Neural cell (in vitro differentiated cells): ENCODE data around the gene CAMK1D. TPM values are rescaled to one million over a fixed set of nuclear protein-coding genes. Genes with fewer than 3 reads are reported as not detected.

ENCODE experiments used
- H2AFZ ChIP-seq: fragments of 200-600, 300-800 bp; sonication (generic), shearing (Covaris generic); 2 replicates; pipeline ENCODE4 v1.6.0; 2014; ENCODE audit warnings: low read depth, mild to moderate bottlenecking, antibody characterized with exemption, low read length, moderate library complexity
- H3F3A ChIP-seq: fragments of 200-600 bp; shearing (Covaris generic); 2 replicates; pipeline ENCODE4 v1.6.1; 2016; ENCODE audit warnings: mild to moderate bottlenecking, moderate library complexity, mixed read lengths, antibody characterized with exemption, low read length; ENCODE audit not compliant: insufficient read depth, poor library complexity, severe bottlenecking
- H3K27ac ChIP-seq: fragments of 200-600, 300-800 bp; sonication (generic), shearing (Covaris generic); 2 replicates; pipeline ENCODE4 v1.5.1; 2014; ENCODE audit warnings: mild to moderate bottlenecking, low read length, moderate library complexity
- H3K27me3 ChIP-seq: fragments of 300-800, 200-600 bp; sonication (generic), shearing (Covaris generic); 2 replicates; pipeline ENCODE4 v1.6.0; 2014; ENCODE audit warnings: mild to moderate bottlenecking, low read depth, low read length, moderate library complexity; ENCODE audit not compliant: insufficient read depth
- H3K36me3 ChIP-seq: fragments of 300-800, 200-600 bp; sonication (generic), shearing (Covaris generic); 2 replicates; pipeline ENCODE4 v1.5.1; 2014; ENCODE audit warnings: mild to moderate bottlenecking, antibody characterized with exemption, low read length, moderate library complexity; ENCODE audit not compliant: insufficient read depth
- H3K4me2 ChIP-seq: fragments of 300-800, 200-600 bp; sonication (generic), shearing (Covaris generic); 2 replicates; pipeline ENCODE4 v1.6.0; 2014; ENCODE audit warnings: mild to moderate bottlenecking, low read length
- H3K4me3 ChIP-seq: fragments of 300-800, 200-600 bp; sonication (generic), shearing (Covaris generic); 2 replicates; pipeline ENCODE4 v1.5.1; 2014; ENCODE audit warnings: mild to moderate bottlenecking, low read length, moderate library complexity
- H3K79me2 ChIP-seq: fragments of 200-600 bp; shearing (Covaris generic); replicated peaks from 2 replicates; pipeline ENCODE4 v1.6.0; 2014; ENCODE audit warnings: mild to moderate bottlenecking, low read length, moderate library complexity; ENCODE audit not compliant: insufficient read depth
- H3K9ac ChIP-seq: fragments of 300-800, 200-600 bp; sonication (generic), shearing (Covaris generic); 2 replicates; pipeline ENCODE4 v1.6.1; 2016; ENCODE audit warnings: mild to moderate bottlenecking, low read length, mixed read lengths
- H3K9me2 ChIP-seq: fragments of 200-600 bp; shearing (Covaris generic); 2 replicates; pipeline ENCODE4 v1.6.1; 2016; ENCODE audit warnings: mild to moderate bottlenecking, low read length, mixed read lengths; ENCODE audit not compliant: insufficient read depth
- H3K9me3 ChIP-seq: fragments of 200-600, 300-800 bp; sonication (generic), shearing (Covaris generic); 2 replicates; pipeline ENCODE4 v1.6.1; 2016; ENCODE audit warnings: mild to moderate bottlenecking, mixed run types, low read length, moderate library complexity, mixed read lengths
- H4K20me1 ChIP-seq: fragments of 200-600 bp; shearing (Covaris generic); 2 replicates; pipeline ENCODE4 v1.6.1; 2016; ENCODE audit warnings: mild to moderate bottlenecking, mixed run types; ENCODE audit not compliant: insufficient read depth
- EP300 ChIP-seq: fragments of 450-650 bp; conservative IDR thresholded peaks from 2 replicates; pipeline ENCODE4 v1.6.1; 2014; ENCODE audit warnings: antibody characterized with exemption, mild to moderate bottlenecking, moderate library complexity; ENCODE audit not compliant: poor library complexity, severe bottlenecking
- EZH2 ChIP-seq: fragments of 200-600, 300-800 bp; shearing (Covaris generic), sonication (generic); IDR thresholded peaks from 2 replicates; pipeline ENCODE4 v1.6.1; 2014; ENCODE audit warnings: antibody characterized with exemption, low read length, borderline replicate concordance, mild to moderate bottlenecking; ENCODE audit not compliant: insufficient read depth, poor library complexity, severe bottlenecking
- MXI1 ChIP-seq: fragments of 450-650 bp; conservative IDR thresholded peaks from 2 replicates; pipeline ENCODE4 v1.6.1; 2014; ENCODE audit warnings: antibody characterized with exemption, mild to moderate bottlenecking; ENCODE audit not compliant: poor library complexity, severe bottlenecking
- POLR2AphosphoS5 ChIP-seq: IDR thresholded peaks from 2 replicates; pipeline ENCODE4 v1.6.1; 2012
- RAD21 ChIP-seq: fragments of 450-650 bp; conservative IDR thresholded peaks from 2 replicates; pipeline ENCODE4 v1.6.1; 2014; ENCODE audit warnings: antibody characterized with exemption, mild to moderate bottlenecking, moderate library complexity
- SMC3 ChIP-seq: fragments of 450-650 bp; conservative IDR thresholded peaks from 2 replicates; pipeline ENCODE4 v1.6.1; 2014; ENCODE audit warnings: antibody characterized with exemption, mild to moderate bottlenecking, moderate library complexity; ENCODE audit not compliant: poor library complexity
- TAF1 ChIP-seq: IDR thresholded peaks from 2 replicates; pipeline ENCODE4 v1.6.1; 2012; ENCODE audit warnings: low read depth
- polyA plus RNA-seq: library from polyadenylated mRNA; depleted of rRNA; stranded (reverse); fragments of >200 nt; gene quantifications from 2 replicates; pipeline ENCODE4 v1.2.3, GENCODE V29; 2014
- TF ChIP-seq, protein P1 (sequence below): IDR thresholded peaks from 2 replicates; pipeline ENCODE4 v1.6.1; 2012; ENCODE audit warnings: borderline replicate concordance
- TF ChIP-seq, protein P2 (sequence below): fragments of 450-650 bp; IDR thresholded peaks from 2 replicates; pipeline ENCODE4 v1.5.1; 2014; ENCODE audit warnings: antibody characterized with exemption, mild to moderate bottlenecking, moderate library complexity; ENCODE audit not compliant: poor library complexity, severe bottlenecking

The CAMK1D gene
- polyA plus RNA-seq, 1 donor from 2014 or later: 13.8 TPM

DNA sequence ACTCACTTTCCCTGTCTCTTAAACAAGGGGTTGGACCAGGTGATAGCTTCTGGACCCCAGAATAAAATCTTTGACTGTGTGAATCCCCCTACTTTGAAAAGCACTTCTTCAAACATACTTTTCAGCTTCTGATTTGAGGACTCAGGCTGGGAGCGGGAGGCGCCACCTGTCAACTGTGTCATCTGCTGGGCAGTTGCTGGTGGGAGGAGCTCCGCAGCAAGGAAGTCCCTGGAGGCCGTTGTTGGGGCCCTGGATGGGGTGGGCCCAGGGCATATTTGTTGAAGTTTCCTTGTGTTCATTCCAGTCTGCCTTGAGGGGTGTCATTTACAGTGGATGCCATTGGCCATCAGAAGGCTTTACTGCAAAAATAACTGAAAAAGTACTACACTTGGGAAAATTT, 454.4 kb downstream of the CAMK1D start:
- H3K27me3 ChIP-seq: no peaks in the 10 kb centered on the region
- H3F3A ChIP-seq: no peaks in the 10 kb centered on the region
- H3K79me2 ChIP-seq: no peaks in the 10 kb centered on the region
- H3K27ac ChIP-seq: no peak overlapping the region
- H3K9ac ChIP-seq: no peak overlapping the region
- H3K36me3 ChIP-seq: no peaks in the 10 kb centered on the region
- TF ChIP-seq SMC3 (no peak), EZH2 (no peak), MXI1 (no peak), RAD21 (no peak), POLR2AphosphoS5 (no peak)
- TF ChIP-seq, protein P1, sequence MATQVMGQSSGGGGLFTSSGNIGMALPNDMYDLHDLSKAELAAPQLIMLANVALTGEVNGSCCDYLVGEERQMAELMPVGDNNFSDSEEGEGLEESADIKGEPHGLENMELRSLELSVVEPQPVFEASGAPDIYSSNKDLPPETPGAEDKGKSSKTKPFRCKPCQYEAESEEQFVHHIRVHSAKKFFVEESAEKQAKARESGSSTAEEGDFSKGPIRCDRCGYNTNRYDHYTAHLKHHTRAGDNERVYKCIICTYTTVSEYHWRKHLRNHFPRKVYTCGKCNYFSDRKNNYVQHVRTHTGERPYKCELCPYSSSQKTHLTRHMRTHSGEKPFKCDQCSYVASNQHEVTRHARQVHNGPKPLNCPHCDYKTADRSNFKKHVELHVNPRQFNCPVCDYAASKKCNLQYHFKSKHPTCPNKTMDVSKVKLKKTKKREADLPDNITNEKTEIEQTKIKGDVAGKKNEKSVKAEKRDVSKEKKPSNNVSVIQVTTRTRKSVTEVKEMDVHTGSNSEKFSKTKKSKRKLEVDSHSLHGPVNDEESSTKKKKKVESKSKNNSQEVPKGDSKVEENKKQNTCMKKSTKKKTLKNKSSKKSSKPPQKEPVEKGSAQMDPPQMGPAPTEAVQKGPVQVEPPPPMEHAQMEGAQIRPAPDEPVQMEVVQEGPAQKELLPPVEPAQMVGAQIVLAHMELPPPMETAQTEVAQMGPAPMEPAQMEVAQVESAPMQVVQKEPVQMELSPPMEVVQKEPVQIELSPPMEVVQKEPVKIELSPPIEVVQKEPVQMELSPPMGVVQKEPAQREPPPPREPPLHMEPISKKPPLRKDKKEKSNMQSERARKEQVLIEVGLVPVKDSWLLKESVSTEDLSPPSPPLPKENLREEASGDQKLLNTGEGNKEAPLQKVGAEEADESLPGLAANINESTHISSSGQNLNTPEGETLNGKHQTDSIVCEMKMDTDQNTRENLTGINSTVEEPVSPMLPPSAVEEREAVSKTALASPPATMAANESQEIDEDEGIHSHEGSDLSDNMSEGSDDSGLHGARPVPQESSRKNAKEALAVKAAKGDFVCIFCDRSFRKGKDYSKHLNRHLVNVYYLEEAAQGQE: no peak
- TF ChIP-seq, protein P2, sequence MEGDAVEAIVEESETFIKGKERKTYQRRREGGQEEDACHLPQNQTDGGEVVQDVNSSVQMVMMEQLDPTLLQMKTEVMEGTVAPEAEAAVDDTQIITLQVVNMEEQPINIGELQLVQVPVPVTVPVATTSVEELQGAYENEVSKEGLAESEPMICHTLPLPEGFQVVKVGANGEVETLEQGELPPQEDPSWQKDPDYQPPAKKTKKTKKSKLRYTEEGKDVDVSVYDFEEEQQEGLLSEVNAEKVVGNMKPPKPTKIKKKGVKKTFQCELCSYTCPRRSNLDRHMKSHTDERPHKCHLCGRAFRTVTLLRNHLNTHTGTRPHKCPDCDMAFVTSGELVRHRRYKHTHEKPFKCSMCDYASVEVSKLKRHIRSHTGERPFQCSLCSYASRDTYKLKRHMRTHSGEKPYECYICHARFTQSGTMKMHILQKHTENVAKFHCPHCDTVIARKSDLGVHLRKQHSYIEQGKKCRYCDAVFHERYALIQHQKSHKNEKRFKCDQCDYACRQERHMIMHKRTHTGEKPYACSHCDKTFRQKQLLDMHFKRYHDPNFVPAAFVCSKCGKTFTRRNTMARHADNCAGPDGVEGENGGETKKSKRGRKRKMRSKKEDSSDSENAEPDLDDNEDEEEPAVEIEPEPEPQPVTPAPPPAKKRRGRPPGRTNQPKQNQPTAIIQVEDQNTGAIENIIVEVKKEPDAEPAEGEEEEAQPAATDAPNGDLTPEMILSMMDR: no peak
- no peaks in the 10 kb centered on the region for H3K9me3 ChIP-seq
- no peak overlapping the region for H3K4me3 ChIP-seq
- H2AFZ ChIP-seq: no peak overlapping the region
- H3K9me2 ChIP-seq: no peaks in the 10 kb centered on the region
- no peak overlapping the region for H3K4me2 ChIP-seq
- H4K20me1 ChIP-seq: no peaks in the 10 kb centered on the region

DNA sequence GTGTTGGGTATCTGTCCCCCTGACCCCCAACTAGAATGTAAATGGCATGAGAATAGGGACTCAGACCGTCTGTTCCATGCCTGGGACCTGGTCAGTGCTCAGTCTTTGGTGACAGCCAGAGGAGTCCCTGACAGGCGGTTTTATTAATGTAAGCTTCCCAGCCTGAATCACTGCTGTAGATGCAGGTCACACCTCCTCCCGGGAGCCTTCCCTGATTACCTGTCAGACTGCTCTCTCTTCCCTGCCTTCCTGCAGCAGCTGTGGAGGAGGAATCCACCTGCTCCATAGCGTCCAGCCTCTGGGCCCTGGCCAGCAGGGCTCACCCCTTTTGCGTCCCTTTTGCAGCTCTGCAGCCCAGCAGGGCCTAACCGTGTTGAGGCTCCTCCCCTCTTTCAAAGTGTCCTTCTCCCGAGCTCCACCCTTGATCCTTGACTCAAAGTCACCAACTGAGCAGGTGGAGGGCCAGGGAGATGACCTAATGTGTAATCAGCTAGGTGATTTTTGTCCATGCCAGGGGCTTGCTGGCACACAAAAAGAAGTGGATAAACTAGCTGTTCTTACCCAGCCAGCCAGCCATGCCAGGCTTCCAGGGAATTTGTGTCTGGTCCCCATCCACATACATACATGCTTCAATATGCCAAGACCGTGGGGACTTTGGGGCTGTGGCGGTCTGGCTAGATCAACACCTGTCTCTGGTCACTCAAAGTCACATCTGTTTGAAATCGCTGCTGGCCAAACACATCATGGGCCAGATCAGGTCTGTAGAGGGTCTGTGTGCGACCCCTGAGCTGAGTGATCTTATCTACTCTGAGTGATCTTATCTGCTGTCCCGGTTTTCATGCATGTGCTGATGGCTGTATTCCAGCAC, 457.1 kb downstream of the CAMK1D start:
- no peaks in the 10 kb centered on the region for H3K27me3 ChIP-seq
- no peaks in the 10 kb centered on the region for H4K20me1 ChIP-seq
- H3K27ac ChIP-seq: no peak overlapping the region
- no peaks in the 10 kb centered on the region for H3K9me3 ChIP-seq
- no peak overlapping the region for H3K4me2 ChIP-seq
- no peak overlapping the region for H3K4me3 ChIP-seq
- no peaks in the 10 kb centered on the region for H3F3A ChIP-seq
- H3K79me2 ChIP-seq: no peaks in the 10 kb centered on the region
- TF ChIP-seq MXI1 (no peak), EP300 (no peak), POLR2AphosphoS5 (no peak), SMC3 (no peak), TAF1 (no peak), EZH2 (no peak), RAD21 (no peak)
- TF ChIP-seq, protein P1: no peak
- TF ChIP-seq, protein P2: no peak
- H3K36me3 ChIP-seq: no peaks in the 10 kb centered on the region
- no peak overlapping the region for H3K9ac ChIP-seq
- no peak overlapping the region for H2AFZ ChIP-seq
- H3K9me2 ChIP-seq: no peaks in the 10 kb centered on the region
